Superior temporal gyrus (tissue), 1 donor: ENCODE measurements around the gene TSPAN4.

Source experiments
- DNase-seq: peaks from one replicate; pipeline ENCODE4 v3.0.0-alpha.2; 2016; ENCODE audit errors: extremely low spot score

TSPAN4 gene

DNA sequence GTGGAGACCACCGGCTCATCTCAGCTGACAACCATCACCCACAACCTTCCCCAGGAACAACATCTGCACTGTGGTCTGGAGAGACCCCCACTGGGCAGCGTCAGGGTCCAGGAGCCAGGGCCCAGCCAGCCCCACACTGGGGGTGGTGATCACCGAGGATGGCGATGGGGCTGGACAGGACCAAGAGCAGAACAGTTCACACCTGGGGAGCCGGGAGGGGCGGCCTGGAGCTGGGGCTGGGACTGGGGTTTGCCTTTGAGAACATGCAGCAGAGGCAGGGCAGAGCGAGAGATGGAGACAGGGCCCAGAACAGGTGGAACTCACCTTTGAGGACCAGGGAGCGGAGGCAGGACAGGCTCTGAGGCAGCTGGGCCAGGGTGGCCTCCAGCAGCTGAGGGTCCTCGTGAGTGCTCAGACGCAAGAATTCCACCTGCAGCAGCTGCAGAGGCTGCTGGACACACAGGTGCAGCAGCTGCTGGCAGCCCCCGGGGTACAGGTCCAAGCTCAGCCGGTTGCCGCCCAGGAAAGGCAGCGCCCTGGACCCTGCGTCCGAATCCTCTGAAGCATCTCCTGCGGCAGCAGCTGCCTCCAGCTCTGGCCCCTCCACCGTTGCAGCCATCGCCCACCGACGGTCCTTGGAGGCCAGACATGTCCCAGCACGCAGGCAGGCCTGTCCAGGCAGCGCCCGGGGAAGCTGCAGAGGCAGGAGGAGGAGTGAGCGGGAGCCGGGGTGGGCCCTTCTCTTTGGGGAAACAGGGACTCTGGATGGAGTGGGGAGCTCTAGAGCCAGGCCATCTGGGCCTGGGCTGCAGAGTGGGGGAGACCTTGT, 38.7 kb upstream of the TSPAN4 start:
- no peak for DNase-seq

DNA sequence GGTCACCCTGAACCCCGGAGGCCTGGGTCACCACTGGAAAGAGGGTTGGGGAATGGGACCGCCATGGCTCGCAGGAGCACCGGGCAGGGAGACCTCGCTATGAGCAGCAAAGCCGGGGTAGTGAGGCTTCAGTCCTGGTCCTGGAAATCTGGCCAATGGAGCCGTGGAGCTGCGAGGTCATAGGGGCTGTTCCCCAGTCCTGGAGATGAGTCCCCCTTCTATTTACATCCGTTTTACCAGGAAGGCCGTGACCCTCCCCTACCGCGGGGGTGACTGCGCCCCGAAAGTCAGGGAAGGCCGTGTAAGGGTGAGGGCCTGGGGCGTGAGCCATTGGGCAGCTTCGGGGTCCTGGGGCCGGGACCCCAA, 38.1 kb upstream of the TSPAN4 start:
- DNase-seq = no peak

DNA sequence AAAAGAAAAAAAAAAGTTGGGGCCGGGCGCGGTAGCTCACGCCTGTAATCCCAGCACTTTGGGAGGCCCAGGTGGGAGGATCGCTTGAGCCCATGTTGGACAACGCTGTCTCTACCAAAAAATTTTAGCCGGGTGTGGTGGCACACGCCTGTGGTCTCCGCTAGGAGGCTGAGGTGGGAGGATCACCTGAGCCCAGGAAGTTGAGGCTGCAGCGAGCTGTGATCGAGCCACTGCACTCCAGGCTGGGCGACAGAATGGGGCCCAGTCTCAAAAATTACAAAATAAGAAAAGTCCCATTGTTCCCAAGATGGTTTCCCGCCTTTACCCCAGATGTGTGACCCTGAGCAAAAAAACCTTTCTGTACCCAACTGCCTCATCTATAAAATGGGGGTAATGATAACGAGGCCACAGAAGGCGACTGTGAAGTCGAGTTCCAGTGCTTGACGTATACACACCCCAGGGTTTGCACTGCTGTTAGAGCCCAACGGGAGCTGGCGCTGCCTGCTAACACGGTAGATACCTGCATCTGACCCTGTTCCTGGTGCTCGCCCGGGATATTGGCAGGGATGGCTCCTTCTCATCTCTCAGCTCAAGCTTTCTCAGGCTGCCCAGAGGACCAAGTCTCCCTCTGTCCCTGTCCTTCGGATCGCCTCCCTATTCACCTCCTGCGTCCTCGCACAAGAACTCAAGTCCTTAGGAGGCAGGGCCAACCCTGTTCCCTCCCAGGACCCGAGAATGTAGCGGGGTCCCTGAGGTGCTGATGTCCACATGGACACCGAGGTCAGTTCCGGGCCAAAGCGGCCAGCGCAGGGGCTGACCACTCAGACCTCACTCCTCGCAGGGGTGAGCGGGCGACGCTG, 34.0 kb upstream of the TSPAN4 start:
- no peak for DNase-seq

DNA sequence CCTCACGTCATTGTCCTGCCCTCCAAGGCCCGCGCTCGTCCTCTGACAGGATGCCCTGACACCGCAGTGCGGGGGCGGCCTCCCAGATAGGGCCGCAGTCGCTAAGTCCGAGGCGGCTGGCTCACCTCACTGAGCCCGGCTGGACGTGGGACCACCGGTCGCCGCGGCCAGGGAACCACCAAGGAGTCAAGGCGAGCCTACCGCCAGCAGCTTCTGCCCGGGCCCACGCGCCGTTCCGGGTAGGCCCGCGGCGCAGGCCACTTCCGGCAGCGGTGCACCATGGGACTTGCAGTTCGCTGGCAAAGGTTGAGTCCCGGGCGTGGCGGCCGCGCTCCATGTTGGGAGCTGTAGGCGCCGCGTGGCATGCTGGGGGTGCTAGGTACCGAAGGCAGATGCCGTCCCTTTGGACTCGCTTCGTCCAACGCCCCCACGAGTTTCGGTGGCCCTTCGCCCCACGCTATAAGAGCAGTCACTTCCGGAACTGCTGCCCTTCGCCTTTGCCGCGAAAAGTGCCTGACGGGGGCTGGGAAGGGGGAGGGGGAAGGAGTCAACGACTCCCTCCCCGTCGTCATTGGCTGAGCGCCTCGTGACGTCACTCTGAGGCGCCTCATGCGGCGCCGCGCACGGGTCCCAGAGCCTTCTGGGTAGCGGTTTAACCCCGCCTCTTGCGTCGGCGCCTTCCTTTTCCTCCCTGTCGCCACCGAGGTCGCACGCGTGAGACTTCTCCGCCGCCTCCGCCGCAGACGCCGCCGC, 33.2 kb upstream of the TSPAN4 start, which contains the start of gene RPLP2:
Gene RPLP2, plus strand, starts transcription at position 681 of the 753 bp plus-strand sequence. CDS start 268 bp downstream, outside the sequence.
- DNase-seq = peak; percentile 98

DNA sequence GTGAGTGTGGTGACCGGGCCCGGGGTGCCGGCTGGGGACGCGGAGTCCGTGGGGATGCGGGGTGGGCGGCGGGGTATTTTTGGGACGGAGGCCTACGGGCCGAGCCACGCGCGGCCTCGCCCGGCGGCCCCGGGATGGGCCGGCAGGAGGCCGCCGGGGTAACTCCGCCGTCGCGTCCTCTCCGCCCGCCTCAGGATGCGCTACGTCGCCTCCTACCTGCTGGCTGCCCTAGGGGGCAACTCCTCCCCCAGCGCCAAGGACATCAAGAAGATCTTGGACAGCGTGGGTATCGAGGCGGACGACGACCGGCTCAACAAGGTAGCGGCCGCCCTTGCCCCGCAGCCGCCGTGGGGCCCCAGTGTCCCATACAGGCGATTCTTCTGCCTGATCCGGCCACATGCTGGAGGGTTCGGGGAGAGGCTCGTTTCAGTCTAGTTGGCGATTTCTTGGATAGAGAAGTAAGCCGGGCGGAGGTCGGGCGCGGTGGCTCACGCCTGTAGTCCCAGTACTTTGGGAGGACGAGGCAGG, 32.5 kb upstream of the TSPAN4 start:
- DNase-seq = no peak

DNA sequence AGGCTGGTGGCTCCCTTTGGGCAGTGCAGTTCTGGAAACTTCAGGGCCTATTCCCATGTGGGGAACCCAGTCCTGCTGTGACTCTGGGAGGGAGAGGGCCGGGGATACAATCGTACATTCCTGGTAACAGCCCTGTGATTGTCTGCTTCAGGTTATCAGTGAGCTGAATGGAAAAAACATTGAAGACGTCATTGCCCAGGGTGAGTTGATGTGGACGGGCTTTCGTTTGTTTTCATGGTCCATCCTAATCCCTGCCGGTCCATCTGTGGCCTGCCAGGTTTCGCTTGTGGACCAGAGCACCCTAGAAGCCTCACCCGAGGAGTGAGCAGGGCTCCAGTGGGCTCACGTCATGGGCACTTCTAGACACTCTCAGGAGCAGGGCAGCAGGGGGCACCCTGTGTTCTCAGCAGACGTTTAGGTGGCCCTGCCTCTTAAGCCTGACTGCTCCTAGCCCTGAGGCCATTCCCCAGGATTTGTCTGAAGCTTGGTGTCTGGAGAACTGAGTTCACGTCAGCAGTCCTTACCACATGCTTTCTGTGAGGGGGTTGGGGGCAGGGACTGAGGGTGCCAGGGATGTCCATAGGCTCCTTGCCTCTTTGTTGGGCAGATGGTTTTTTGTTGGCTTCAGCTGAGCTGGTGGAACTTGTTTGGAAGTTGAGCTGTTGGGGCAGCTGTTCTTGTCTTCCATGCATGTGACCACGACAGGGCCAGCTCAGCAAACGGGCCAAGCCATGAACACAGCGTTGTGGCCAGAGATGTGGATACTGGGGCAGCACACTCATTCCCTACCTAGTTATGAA, 31.0 kb upstream of the TSPAN4 start:
- no peak for DNase-seq

DNA sequence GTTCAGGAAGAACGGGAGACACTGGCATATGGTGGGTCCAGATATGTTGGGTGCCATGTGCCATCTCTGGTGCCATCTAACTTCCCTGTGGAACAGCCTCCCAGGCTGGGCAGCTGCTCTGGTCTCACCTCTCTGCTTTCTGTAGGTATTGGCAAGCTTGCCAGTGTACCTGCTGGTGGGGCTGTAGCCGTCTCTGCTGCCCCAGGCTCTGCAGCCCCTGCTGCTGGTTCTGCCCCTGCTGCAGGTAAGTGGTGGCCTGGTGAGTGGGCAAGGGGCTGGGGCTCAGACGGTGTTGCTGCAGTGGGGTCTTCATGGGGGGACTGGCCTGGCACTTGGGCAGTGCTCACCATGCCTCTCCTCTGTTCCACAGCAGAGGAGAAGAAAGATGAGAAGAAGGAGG, 30.3 kb upstream of the TSPAN4 start:
- DNase-seq = no peak

DNA sequence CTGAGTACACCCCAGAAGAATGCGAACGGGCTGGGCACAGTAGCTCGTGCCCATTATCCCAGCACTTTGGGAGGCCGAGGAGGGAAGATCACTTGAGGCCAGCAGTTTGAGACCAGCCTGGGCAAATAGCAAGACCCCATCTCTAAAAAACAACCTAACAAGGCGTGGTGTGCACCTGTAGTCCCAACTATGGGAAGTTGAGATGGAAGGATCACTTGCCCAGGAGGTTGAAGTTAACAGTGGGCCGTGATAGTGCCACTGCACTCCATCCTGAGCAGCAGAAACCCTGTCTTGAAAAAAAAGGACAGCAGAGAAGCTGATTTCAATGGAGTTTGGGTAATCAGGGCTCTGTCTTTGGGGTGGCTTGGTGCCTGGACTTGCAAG, 29.6 kb upstream of the TSPAN4 start:
- no peak for DNase-seq

DNA sequence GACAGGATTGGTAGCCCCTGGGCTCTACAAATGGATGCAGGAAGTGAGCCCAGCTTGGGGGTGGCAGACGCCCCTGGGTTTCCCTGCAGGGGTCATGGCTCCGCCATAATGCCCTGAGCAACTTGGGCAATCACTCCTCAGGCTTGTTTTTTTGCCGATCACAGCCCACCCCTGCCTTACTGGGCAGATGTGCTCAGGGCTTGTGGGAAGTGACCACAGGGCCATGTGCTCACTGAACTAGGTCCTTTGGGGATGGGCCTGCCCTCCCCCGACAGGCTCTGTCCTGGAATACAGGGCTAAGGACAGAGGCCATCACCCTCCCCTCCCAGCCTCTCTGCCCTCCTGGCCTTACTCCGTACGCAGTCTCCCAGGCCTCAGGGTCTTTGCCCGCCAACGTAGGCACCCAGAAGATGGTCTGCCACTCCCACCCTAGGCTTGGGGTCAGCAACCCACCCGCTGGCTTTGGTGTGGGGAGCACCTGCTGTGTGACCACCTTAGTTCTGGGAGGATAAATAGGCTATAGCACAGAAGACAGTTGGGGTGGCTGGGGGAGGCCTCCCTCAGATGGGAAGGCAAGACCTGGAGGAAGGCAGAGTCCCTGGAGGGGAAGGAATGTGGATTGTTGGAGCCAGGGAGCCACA, 29.1 kb upstream of the TSPAN4 start:
- no peak for DNase-seq

DNA sequence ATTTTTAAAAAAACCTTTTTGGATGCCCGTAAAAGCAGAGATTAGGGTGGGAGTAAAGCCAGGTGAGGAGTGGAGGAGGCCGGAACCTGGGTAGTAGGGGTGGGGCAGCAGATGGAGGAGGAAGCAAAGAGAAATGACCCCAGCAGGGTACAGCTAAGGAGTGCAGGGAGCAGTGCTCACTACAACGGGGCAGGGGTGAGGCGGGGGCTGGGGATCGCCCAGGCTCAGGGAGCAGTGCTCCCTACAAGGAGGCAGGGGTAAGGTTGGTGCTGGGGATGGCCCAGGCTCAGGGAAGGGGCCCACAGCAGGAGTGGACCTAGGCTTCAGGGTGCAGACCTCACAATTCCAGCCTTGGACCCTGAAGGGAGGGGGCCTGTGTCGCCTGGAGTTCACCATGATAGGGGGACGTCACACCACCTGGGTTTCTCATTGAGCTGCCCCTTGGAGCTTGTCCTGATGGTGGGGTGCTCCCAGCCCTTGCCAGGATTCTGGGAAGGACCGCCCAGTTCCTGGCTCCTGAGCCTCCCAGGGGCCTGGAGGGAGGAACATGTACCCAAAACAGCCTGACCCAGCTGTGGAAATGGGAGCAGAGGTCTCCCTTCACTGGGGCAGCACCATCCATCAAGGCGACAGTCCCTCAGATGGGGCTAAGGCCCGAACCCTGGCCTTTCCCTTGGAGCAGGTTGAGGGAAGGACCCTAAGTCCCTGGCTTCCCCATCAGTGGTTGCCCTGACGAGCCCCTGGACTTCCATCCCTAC, 26.8 kb upstream of the TSPAN4 start:
- no peak for DNase-seq

DNA sequence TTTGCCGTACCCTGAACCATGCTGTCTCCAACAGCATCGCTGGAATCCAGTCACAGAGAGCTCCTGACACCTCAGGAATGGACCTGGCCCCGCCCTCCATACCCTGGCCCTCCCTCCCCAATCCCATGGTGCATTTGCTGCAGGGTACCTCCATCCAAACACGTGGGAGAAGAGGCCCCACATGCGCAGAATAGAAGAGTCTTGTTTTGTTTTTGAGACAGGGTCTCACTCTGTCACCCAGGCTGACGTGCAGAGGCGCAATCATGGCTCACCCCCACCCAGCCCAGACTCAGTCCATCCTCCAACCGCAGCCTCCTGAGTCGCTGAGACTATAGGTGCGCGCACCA, 26.2 kb upstream of the TSPAN4 start:
- DNase-seq = no peak

DNA sequence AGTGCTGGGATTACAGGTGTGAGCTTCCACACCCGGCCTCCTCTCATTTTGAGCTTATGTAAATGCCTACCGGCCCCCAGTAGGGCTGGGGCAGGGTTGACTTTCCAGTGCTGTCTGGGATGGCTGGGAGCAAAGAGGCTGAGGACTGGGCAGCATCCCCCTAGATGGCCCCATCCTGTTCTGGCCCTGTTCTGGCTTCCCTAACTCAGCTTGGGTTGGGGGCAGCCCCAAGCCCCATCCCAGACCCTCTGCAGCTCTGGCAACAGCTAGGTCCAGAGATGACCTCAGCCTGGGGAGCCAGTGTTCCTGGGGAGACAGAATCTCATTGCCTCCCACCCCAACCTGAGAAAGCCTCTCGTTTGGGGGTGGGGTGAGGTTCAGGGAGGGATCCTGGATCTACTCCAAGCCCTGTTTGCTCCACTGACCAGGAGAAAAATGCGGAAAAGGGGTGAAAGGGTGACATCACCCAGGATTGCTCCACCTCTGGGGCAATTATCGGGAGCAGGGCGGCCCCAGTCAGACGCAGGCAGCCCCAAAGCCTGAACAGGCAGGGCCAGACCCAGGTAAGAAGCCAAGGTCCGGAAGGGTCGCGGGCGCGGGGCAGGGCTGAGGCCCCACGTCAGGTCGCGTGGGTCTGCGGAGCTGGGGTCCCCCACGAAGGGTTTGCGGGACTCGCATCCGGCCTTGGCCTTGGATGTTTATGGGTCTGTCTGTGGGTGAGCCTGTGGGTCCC, 24.1 kb upstream of the TSPAN4 start, which contains the start of gene PNPLA2:
Gene PNPLA2, plus strand, starts transcription at position 519 of the 733 bp plus-strand sequence. CDS start 805 bp downstream, outside the sequence.
- DNase-seq = no peak

DNA sequence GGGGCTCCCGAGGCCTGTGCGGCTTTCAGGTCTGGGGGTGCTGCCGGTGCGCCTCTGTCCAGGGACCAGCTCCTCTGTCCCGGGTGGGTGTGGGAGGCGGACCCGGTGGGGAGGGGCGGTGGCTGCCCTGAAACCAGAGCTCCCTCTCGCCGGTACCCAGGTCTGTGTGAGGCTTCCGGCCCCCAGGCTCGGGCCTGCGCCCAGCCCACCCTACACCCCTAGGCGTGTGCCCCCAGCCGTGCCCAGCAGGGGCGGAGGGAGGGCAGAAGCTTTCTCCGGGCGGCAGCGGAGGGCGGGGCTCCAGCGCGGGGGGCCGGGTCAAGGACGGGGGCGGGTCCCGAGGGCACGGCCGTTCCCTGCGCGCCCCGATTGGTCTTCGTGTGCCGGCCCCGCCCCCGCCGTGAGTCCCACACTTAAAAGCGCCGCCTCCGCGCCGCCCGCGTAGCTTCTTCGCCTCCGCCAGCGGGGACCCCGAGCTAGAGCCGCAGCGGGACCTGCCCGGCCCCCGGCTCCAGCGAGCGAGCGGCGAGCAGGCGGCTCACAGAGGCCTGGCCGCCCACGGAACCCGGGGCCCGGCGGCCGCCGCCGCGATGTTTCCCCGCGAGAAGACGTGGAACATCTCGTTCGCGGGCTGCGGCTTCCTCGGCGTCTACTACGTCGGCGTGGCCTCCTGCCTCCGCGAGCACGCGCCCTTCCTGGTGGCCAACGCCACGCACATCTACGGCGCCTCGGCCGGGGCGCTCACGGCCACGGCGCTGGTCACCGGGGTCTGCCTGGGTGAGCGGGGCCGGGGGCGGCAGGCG, 23.3 kb upstream of the TSPAN4 start:
- peak; percentile 90 for DNase-seq

DNA sequence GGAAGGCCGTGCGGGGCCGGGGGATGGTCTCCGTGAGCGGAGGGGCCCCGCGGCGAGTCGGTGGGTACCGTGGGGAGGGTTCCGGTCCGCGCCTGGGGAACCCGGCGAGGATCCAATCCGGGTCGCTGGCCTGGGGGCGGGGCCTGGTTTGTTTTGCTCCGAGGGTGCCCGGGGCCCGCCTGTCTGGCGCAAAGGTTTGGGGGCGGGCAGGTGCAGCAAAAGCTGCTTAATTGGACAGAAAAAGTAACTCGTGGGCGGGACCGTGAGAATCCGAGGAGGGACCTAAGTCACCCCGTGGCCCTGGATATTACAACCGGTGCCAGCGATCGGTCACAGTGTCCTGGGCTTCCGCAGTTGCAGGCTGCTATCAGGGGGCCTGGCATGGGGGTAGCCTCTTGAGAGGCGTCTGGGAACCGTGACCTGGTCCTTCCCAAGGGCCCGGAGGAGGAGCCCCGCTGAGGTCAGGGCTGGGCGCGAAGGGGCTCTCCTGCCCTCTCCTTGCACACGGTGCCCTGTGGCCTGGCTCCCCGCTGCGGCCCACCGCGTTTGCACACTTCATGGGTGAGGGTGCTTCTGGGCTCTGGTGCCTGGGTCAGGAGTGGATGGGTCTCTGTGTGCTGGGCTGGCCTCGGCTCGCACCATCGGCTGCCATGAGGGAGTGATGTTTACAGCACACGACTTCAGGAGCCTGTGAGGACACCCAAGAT, 22.6 kb upstream of the TSPAN4 start:
- peak; percentile 25 for DNase-seq

DNA sequence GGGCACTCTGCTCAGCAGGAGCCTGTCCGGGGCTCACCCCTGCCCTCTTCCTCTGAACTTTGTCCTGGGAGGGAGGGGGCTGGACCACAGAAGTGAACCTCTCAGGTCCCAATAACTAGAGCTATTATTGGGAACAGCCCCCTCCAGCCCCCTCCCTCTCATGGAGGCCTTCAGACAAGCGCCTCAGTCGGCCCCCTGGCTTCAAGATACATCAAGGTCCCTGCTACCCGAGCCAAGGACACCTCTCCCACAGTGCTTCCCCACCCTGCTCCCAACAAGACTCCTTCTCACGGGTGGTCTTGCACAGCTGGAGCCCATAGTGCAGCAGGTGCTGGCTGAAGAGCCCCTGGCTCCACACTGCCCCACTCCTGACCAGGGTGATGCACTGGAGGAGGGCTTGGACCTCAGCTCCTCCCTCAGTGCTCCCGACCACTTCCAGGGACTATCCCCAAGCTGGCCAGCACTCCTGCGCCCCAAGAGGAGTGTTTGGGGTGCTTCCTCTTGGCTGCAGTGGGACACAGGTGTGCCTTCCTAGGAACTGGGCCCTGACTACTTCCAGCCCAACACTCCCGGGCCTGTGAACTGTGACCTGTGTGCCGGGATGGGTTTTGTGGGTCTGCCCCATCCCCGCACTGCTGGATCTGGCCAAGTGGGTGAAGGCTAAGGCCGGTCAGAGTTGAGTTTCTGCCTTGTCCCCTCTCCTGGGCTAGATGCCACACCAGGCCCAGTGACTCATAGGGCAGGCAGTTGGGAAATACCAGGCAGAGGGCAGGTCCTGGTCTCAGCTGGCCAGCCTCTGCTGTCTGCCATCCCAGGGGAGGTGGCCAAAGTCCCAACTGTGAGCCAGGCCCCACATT, 21.8 kb upstream of the TSPAN4 start:
- no peak for DNase-seq

DNA sequence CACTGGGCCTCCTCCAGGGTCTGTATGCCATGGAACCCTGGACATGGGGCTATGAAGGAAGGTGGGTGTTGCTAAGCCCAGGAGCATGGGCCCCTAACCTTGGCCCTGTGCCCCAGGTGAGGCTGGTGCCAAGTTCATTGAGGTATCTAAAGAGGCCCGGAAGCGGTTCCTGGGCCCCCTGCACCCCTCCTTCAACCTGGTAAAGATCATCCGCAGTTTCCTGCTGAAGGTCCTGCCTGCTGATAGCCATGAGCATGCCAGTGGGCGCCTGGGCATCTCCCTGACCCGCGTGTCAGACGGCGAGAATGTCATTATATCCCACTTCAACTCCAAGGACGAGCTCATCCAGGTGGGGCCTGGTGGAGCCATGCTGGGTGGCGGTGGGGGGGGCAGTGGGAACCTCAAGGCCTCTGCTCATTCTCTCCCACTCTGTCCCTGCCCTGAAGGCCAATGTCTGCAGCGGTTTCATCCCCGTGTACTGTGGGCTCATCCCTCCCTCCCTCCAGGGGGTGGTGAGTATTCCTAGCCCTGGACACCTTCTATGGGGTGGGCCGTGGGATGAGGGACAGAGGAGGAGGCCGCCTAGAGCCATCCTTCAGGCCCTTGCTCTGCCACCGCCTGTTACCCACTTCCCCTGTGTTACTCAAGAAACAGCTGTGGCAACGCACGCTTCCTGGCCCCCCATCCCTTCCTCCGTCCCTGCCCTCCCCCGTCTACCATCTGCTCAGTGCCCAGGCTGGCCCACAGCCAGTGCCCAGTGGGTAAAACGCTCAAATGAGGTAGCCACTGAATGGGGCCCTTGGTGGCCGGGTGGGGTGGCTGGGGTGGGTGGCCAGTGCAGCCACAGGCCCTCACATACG, 20.9 kb upstream of the TSPAN4 start:
- no peak for DNase-seq
